ENCODE results near the gene LASP1.

Gene LASP1

GRCh38 chr17:38919316-38920078 lies 49.6 kb downstream of the LASP1 start:
- no peak for TF ChIP-seq CTCF (IDR thresholded peaks at IDR 0.05; ENCODE audit: insufficient read depth, missing control alignments)
- no peak for FAIRE-seq
- DNase-seq (ENCODE audit: insufficient read length, low spot score): no peak

- no peak for TF ChIP-seq CTCF (IDR thresholded peaks at IDR 0.05; ENCODE audit: insufficient read depth, missing control alignments)
- FAIRE-seq (no peak), DNase-seq (ENCODE audit: insufficient read length, low spot score) (no peak)
Measured at GRCh38 chr17:38920374-38921291, 50.8 kb downstream of the LASP1 start.

GRCh38 chr17:38921756-38922411 lies 52.0 kb downstream of the LASP1 start:
- DNase-seq (ENCODE audit: insufficient read length, low spot score) (no peak), FAIRE-seq (no peak)
- no peak for TF ChIP-seq CTCF (IDR thresholded peaks at IDR 0.05; ENCODE audit: insufficient read depth, missing control alignments)

- DNase-seq (ENCODE audit: insufficient read length, low spot score): no peak
- no peak for FAIRE-seq
- TF ChIP-seq CTCF (IDR thresholded peaks at IDR 0.05; ENCODE audit: insufficient read depth, missing control alignments): no peak
Measured at GRCh38 chr17:38922538-38923297, 52.9 kb downstream of the LASP1 start.

GRCh38 chr17:38925263-38925995 lies 55.6 kb downstream of the LASP1 start, which contains the start of gene LASP1NB:
Gene LASP1NB (plus strand): TSS chr17:38925614.
- DNase-seq (ENCODE audit: insufficient read length, low spot score) (no peak), FAIRE-seq (no peak)
- no peak for TF ChIP-seq CTCF (IDR thresholded peaks at IDR 0.05; ENCODE audit: insufficient read depth, missing control alignments)

Measured in D721Med (cell line).